ENCODE data around the gene DOK3.

DNA sequence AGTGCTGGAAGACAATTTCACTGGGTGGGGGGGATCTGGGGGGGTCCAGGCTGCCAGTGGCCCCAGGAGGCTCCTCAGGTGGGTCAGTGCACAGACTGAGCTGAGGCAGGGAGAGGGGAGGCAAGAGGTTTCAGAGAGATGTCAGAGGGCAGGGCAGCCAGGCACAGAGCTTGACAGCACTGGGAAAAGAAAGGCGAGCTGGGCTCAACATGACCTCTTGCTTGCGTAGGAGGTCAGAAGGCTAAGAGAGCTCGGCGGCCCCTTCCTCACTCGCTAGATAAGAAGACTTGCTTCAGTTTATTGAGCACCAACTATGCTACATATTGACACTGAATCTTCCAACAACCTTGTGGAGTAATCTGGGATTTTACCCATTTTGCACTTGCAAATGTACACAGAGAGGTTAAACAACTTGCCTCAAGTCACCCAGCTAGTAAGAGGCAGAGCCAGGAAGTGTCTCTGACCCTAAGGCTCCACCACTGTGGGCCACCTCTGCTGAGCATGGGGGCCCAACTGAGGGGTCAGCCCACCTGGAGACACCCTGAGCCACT is 15.8 kb downstream of the DOK3 start:
- TF ChIP-seq, protein P1, sequence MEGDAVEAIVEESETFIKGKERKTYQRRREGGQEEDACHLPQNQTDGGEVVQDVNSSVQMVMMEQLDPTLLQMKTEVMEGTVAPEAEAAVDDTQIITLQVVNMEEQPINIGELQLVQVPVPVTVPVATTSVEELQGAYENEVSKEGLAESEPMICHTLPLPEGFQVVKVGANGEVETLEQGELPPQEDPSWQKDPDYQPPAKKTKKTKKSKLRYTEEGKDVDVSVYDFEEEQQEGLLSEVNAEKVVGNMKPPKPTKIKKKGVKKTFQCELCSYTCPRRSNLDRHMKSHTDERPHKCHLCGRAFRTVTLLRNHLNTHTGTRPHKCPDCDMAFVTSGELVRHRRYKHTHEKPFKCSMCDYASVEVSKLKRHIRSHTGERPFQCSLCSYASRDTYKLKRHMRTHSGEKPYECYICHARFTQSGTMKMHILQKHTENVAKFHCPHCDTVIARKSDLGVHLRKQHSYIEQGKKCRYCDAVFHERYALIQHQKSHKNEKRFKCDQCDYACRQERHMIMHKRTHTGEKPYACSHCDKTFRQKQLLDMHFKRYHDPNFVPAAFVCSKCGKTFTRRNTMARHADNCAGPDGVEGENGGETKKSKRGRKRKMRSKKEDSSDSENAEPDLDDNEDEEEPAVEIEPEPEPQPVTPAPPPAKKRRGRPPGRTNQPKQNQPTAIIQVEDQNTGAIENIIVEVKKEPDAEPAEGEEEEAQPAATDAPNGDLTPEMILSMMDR (IDR thresholded peaks at IDR 0.05; ENCODE audit: poor library complexity): no peak
- TF ChIP-seq EZH2phosphoT487 (IDR thresholded peaks at IDR 0.05; ENCODE audit: low read depth, severe bottlenecking, unreplicated experiment): no peak
